ENCODE data around the gene SLC39A13. TPM values are rescaled to one million over a fixed set of nuclear protein-coding genes. Genes with fewer than 3 reads are reported as not detected.
A peak's percentile ranks its signal among the peaks of the same experiment; 100 is the strongest.

Gene SLC39A13
- total and polyA plus RNA-seq, 3 experiments from 2014 or later, result 20.2 to 39.4 (median 23.4) TPM

DNA sequence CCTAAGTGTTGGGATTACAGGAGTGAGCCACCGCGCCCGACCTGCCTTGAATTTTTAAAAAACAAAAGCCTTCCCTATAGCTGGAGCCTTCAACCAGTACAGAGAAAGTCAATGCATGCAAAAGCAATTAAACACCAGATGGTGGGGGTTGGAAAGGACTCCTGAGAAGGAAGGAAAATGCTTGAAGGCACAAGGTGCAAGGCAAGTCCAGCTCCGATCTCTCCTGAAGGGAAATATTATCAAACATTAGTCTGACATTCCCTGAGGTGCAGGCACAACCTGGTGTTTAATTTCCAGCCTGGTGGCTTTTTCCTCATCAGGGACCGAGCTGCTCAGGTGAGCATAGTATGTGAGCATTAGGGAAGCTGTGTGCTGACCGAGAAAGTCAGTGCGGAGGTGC, 53.5 kb downstream of the SLC39A13 start:
- Mint-ChIP-seq H3K9me3 (no peaks in the 10 kb centered on the region), H3K27ac (peak overlapping the region in 2 of 8 donors; percentile 3 to 42), H3K4me3 (no peak overlapping the region), H3K27me3 (peaks cover 0 to 2% of the 10 kb centered on the region in 2 donors), H3K4me1 (peaks cover 0 to 5% (median 0%) of the 10 kb centered on the region in 3 donors), H3K36me3 (peaks cover 0 to 44% (median 1%) of the 10 kb centered on the region in 3 donors)
- no peak overlapping the region for H3K27ac ChIP-seq (ENCODE audit: low read depth, low read length)
- no peak overlapping the region for H3K4me3 ChIP-seq (ENCODE audit: low read length)
- H3K9me3 ChIP-seq (ENCODE audit: low read length), result no peaks in the 10 kb centered on the region
- ChIA-PET POLR2A (no interaction called here), CTCF (no interaction called here)
- no peaks in the 10 kb centered on the region for H3K27me3 ChIP-seq (ENCODE audit: insufficient read depth, low read length, poor library complexity, severe bottlenecking)
- no peaks in the 10 kb centered on the region for H3K36me3 ChIP-seq (ENCODE audit: insufficient read depth, low read length)
- no peak for DNase-seq
- no peaks in the 10 kb centered on the region for H3K4me1 ChIP-seq (ENCODE audit: insufficient read depth, low read length)

DNA sequence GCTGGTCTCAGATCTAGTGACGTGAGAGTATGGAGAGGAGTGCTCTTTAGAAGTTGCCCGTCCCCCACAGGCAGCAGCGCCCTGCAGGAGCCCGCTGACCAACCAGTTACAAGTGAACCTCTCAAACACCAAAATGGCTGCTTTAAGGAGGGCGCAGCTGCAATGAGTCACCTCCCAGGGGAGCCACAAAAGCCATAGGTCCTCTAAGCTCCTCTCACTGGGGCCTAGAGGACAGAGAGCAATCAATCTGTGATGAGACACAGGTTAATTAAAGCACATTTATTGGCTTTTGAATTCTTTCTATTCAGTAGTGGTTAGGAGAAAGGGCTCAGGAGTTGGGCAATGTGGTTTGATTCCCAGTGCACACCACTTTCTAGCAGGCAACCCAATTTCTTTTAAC, 56.1 kb downstream of the SLC39A13 start:
- H3K27me3 Mint-ChIP-seq, result peaks cover 0 to 2% of the 10 kb centered on the region in 2 donors
- H3K27ac Mint-ChIP-seq, result peak overlapping the region in 2 of 8 donors; percentile 17 to 61
- H3K36me3 Mint-ChIP-seq, result peaks cover 0 to 68% (median 3%) of the 10 kb centered on the region in 3 donors
- DNase-seq, result no peak
- ChIA-PET CTCF (no interaction called here), POLR2A (no interaction called here)
- no peak overlapping the region for H3K27ac ChIP-seq (ENCODE audit: low read depth, low read length)
- peaks cover 4 to 10% (median 10%) of the 10 kb centered on the region in 3 donors for H3K4me1 Mint-ChIP-seq
- H3K4me3 ChIP-seq (ENCODE audit: low read length), result no peak overlapping the region
- H3K27me3 ChIP-seq (ENCODE audit: insufficient read depth, low read length, poor library complexity, severe bottlenecking), result no peaks in the 10 kb centered on the region
- H3K9me3 Mint-ChIP-seq, result no peaks in the 10 kb centered on the region
- no peaks in the 10 kb centered on the region for H3K9me3 ChIP-seq (ENCODE audit: low read length)
- H3K4me1 ChIP-seq (ENCODE audit: insufficient read depth, low read length), result no peaks in the 10 kb centered on the region
- peaks cover 10% of the 10 kb centered on the region for H3K36me3 ChIP-seq (ENCODE audit: insufficient read depth, low read length)
- H3K4me3 Mint-ChIP-seq, result no peak overlapping the region

Other genes with a start within 250 kb of the SLC39A13 start
- 100 to 1,000 TPM; 100 to 104 TPM for gene ARFGAP2, start 231.7 kb upstream of the SLC39A13 start, total RNA-seq
- 90.6 TPM for gene ARFGAP2, start 231.7 kb upstream of the SLC39A13 start, polyA plus RNA-seq
- gene PACSIN3, start 222.2 kb upstream of the SLC39A13 start, total RNA-seq, result 1 to 10 TPM; 7.9 to 9.2 TPM
- gene PACSIN3, start 222.2 kb upstream of the SLC39A13 start, polyA plus RNA-seq, result not detected
- gene DDB2, start 193.6 kb upstream of the SLC39A13 start, total RNA-seq, result 100 to 1,000 TPM; 170 to 172 TPM
- 34.4 TPM for gene DDB2, start 193.6 kb upstream of the SLC39A13 start, polyA plus RNA-seq
- 10 to 100 TPM; 24.1 to 24.5 TPM for gene ACP2, start 159.8 kb upstream of the SLC39A13 start, total RNA-seq
- gene ACP2, start 159.8 kb upstream of the SLC39A13 start, polyA plus RNA-seq, result 14.6 TPM
- 10 to 100 TPM in 1 of 2 experiments, 1 to 10 TPM in 1; 9.6 to 13.6 TPM for gene NR1H3, start 150.6 kb upstream of the SLC39A13 start, total RNA-seq
- 3.7 TPM for gene NR1H3, start 150.6 kb upstream of the SLC39A13 start, polyA plus RNA-seq
- gene MADD, start 138.5 kb upstream of the SLC39A13 start, total RNA-seq, result 10 to 100 TPM; 62.1 to 65.7 TPM
- gene MADD, start 138.5 kb upstream of the SLC39A13 start, polyA plus RNA-seq, result 30.5 TPM
- not detected for gene MYBPC3, start 55.9 kb upstream of the SLC39A13 start, total RNA-seq
- not detected for gene MYBPC3, start 55.9 kb upstream of the SLC39A13 start, polyA plus RNA-seq
- gene SPI1, start 30.0 kb upstream of the SLC39A13 start, total RNA-seq, result 1 to 10 TPM; 1.8 to 2.0 TPM
- not detected for gene SPI1, start 30.0 kb upstream of the SLC39A13 start, polyA plus RNA-seq
- 100 to 1,000 TPM; 200 to 219 TPM for gene PSMC3, start 17.8 kb downstream of the SLC39A13 start, total RNA-seq
- gene PSMC3, start 17.8 kb downstream of the SLC39A13 start, polyA plus RNA-seq, result 118 TPM
- gene RAPSN, start 40.5 kb downstream of the SLC39A13 start, total RNA-seq, result under 1 TPM; 0.29 to 0.79 TPM
- gene RAPSN, start 40.5 kb downstream of the SLC39A13 start, polyA plus RNA-seq, result not detected
- gene CELF1, start 144.5 kb downstream of the SLC39A13 start, total RNA-seq, result 100 to 1,000 TPM; 160 to 168 TPM
- 80.8 TPM for gene CELF1, start 144.5 kb downstream of the SLC39A13 start, polyA plus RNA-seq
- gene PTPMT1, start 157.0 kb downstream of the SLC39A13 start, total RNA-seq, result 10 to 100 TPM; 53.3 to 53.8 TPM
- gene PTPMT1, start 157.0 kb downstream of the SLC39A13 start, polyA plus RNA-seq, result 71.2 TPM
- 10 to 100 TPM; 24.8 to 26.4 TPM for gene KBTBD4, start 170.4 kb downstream of the SLC39A13 start, total RNA-seq
- gene KBTBD4, start 170.4 kb downstream of the SLC39A13 start, polyA plus RNA-seq, result 46.5 TPM
- gene NDUFS3, start 170.5 kb downstream of the SLC39A13 start, total RNA-seq, result 100 to 1,000 TPM; 147 to 157 TPM
- 98.9 TPM for gene NDUFS3, start 170.5 kb downstream of the SLC39A13 start, polyA plus RNA-seq
- gene FAM180B, start 178.1 kb downstream of the SLC39A13 start, total RNA-seq, result under 1 TPM in 1 of 2 experiments, not detected in 1; 0.20 TPM
- gene FAM180B, start 178.1 kb downstream of the SLC39A13 start, polyA plus RNA-seq, result not detected
- under 1 TPM in 1 of 2 experiments, not detected in 1; 0.18 TPM for gene C1QTNF4, start 185.8 kb downstream of the SLC39A13 start, total RNA-seq
- not detected for gene C1QTNF4, start 185.8 kb downstream of the SLC39A13 start, polyA plus RNA-seq
- gene MTCH2, start 234.0 kb downstream of the SLC39A13 start, total RNA-seq, result 100 to 1,000 TPM; 124 to 131 TPM
- 63.7 TPM for gene MTCH2, start 234.0 kb downstream of the SLC39A13 start, polyA plus RNA-seq